ENCODE data around the gene RGS2.

Gene RGS2

DNA sequence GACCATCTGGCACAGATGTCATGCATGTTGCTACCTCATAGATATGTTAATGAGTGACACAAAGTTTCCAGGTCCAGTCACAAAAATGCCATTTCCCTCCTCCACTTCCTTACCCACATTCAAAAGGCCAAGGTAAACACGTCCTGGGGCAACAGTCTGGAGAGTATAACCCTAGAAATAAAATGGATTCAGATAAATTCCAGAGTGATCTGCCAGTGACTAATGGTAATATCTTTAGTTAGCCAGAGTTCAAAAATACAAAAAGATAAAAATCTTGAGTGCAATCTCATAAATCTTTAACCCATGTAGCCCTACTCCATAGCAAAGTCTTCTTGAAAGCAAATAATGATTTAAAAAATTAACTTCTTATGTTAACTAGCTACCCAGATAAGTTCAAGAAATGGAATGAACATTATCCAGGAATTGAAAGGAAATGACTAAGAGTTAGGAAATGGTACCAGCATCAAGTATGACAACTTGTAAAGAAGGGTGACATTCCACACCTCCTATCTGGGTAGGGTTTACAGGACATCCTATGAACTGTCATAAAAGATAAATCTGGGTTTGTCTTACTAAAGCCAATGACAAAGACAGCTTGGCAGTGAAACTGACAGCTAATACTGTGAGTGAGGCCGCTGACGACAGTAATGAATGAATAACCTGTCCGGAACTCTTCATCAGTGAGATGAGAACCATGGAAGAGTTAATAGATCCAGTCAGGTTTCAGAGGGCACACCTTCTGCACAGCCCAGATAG, 18.1 kb downstream of the RGS2 start:
- DNase-seq = no peak

- no peak for DNase-seq
Measured at GRCh38 chr1:192830595-192831246, 21.9 kb downstream of the RGS2 start.

- no peak for DNase-seq
Measured at GRCh38 chr1:192831706-192832355, 23.0 kb downstream of the RGS2 start.

- no peak for DNase-seq
Measured at GRCh38 chr1:192832492-192832891, 23.7 kb downstream of the RGS2 start.

DNA sequence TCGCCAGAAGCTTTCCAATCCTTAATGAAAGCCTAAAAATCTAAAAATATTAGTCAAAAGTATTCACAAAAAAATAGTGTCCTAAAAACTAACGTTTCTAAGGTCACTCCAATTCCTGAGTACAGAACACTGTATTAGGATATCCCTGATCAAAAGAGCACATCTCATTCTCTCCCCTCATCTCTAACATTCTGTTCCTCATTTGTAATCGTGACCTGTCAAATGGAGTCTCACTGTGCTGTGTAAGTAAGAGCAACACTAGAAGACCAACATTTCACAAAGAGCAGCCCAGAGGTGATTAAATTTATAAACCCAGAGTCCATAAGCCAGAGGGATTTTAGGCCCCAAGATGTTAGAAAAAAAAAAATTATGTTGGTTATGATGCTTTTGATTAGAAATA, 26.3 kb downstream of the RGS2 start:
- DNase-seq = no peak

GRCh38 chr1:192839162-192840066, 30.6 kb downstream of the RGS2 start:
- no peak for DNase-seq

DNA sequence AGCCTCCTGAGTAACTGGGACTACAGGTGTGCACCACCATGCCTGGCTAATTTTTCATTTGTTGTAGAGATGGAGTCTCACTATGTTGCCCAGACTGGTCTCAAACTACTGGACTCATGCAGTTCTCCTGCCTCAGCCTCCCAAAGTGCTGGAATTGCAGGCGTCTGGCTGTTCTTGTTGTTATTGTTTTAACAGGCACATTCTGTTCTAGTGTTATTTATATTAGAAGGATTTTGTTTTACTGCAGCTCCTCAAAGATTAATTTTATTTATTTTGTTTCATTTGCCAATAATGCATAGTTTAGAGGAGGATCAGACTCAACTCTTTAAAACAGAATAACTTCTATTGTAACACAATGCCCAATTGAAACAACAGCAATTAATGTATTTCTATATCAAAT, 35.5 kb downstream of the RGS2 start:
- DNase-seq = no peak

- no peak for DNase-seq
Measured at GRCh38 chr1:192846950-192847349, 38.1 kb downstream of the RGS2 start.

DNA sequence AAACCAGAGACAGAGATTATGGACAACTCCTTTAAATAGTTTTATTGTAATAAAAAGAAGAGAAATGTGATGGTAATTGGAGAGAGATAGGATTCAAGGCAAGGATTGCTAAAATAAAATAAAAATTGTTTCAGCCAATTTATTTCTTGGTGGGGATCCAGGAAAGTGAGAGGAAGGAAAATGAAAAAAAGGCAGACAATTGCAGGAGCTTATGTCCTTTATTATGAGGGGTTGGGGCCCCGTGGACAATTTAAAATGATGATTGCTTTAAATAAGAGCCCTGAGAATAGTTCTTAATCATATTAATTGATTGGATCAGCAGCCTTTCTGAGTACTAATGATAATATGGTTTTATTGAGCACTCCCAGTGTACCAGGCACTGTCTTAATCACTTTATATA, 40.2 kb downstream of the RGS2 start:
- DNase-seq = no peak

DNA sequence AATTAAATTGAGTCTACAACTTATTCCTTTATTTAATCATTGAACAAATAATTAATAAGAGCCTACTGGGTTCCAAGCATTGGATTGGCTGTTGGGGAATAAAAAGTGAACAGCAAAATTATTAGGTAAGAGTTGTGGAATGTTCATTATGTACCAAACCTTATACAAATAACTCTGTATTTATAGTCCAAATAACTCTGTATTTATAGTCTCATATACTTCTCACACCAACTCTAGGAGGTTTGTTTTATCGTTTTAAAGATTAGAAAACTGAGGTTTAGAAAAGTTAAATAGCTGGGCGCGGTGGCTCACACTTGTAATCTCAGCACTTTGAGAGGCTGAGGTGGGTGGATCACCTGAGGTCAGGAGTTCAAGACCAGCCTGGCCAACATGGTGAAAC, 40.6 kb downstream of the RGS2 start:
- no peak for DNase-seq

- DNase-seq = no peak
Measured at GRCh38 chr1:192852001-192852947, 43.4 kb downstream of the RGS2 start.

DNA sequence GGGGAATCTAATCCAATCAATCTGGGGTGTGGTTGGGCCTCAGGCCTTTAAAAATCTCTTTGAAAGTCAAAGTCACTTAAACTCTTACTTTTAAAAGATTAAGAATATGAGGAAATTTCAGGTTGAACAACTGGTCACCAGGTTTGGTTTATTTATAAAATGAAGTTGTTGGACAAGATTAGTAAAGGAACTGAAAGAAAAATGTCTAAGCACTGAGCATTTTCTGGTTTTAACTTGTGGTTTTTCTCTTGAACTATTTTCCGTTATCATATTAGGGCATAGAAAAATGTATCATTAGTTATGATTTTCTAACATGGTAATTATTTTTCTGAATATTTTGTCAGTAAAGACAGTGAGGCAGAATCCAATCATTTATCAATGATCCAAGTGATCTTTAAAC, 49.6 kb downstream of the RGS2 start:
- DNase-seq = no peak

- DNase-seq = no peak
Measured at GRCh38 chr1:192859808-192860207, 51.0 kb downstream of the RGS2 start.

- DNase-seq = no peak
Measured at GRCh38 chr1:192860478-192861185, 51.8 kb downstream of the RGS2 start.

- DNase-seq = no peak
Measured at GRCh38 chr1:192861860-192862259, 53.0 kb downstream of the RGS2 start.
